HepG2 (cell line): Measurements from ENCODE around the gene OR1S1. TPM values are rescaled to one million over a fixed set of nuclear protein-coding genes. Genes with fewer than 3 reads are reported as not detected.

ENCODE experiments used
- ATAC-seq: fragments of 200-7000 bp; cut with Tn5 transposase; 3 replicates; pipeline ENCODE4 v1.9.1; 2020; ENCODE audit warnings: mild to moderate bottlenecking, moderate library complexity
- BruUV-seq: library from RNA; stranded (reverse); fragments of 400-500 nt; replicated peaks from 2 replicates; lab custom pipeline; 2021; lab: Mats Ljungman, UMichigan
- CTCF ChIA-PET: fragments of 300-600 bp; formaldehyde crosslinking; extraction: SDS; loops from one replicate; lab custom pipeline; 2021; ENCODE audit warnings: low total read pairs, inconsistent platforms, low intra/inter-chr PET ratio; lab: Yijun Ruan, JAX
- POLR2A ChIA-PET: fragments of 350-600 bp; sonication (Branson Sonifier 250); formaldehyde crosslinking; loops from one replicate; lab custom pipeline; 2020; ENCODE audit warnings: antibody characterized with exemption, inconsistent platforms; lab: Yijun Ruan, JAX
- DNase-seq: peaks from one replicate; pipeline ENCODE4 v3.0.0-alpha.2; 2015; ENCODE audit warnings: low spot score
- FAIRE-seq: peaks from 3 replicates; lab custom pipeline; 2011; peaks lifted over from hg19 to GRCh38; lab: Jason Lieb, UNC
- H2AFZ ChIP-seq: one replicate; pipeline ENCODE4 v1.6.1; 2011; ENCODE audit warnings: low read length, inconsistent platforms
- H3K27ac ChIP-seq: fragments of 300-600 bp; 3 replicates; pipeline ENCODE4 v1.8.0; 2011; ENCODE audit warnings: mixed run types, mild to moderate bottlenecking, mixed read lengths, low read length, inconsistent platforms; ENCODE audit not compliant: insufficient read depth; ENCODE audit errors: extremely low read length
- H3K27me3 ChIP-seq, 2 experiments: fragments of 200-600 bp in 1 of 2; 2 replicates in 1 of 2; 3 replicates in 1 of 2; pipeline versions ENCODE4 v1.6.0 to v1.8.0; 2011; ENCODE audit warnings: low read length in 2 of 2, mild to moderate bottlenecking in 2 of 2, moderate library complexity in 2 of 2, inconsistent platforms in 1 of 2; ENCODE audit not compliant: insufficient read depth in 2 of 2, control insufficient read depth in 1 of 2
- H3K36me3 ChIP-seq, 2 experiments: fragments of 200-600 bp in 1 of 2; replicated peaks in 1 of 2; 2 replicates in 1 of 2; 3 replicates in 1 of 2; pipeline versions ENCODE4 v1.5.1 to v1.8.0; 2011; ENCODE audit warnings: low read length in 2 of 2, inconsistent platforms in 1 of 2; ENCODE audit not compliant: insufficient read depth in 2 of 2, control insufficient read depth in 1 of 2
- H3K4me1 ChIP-seq: 2 replicates; pipeline ENCODE4 v1.5.1; 2012; ENCODE audit warnings: low read length, inconsistent platforms; ENCODE audit not compliant: insufficient read depth
- H3K4me2 ChIP-seq: 2 replicates; pipeline ENCODE4 v1.6.0; 2011; ENCODE audit warnings: low read depth, low read length, inconsistent platforms
- H3K4me3 ChIP-seq, 3 experiments: fragments of 200-600 bp in 1 of 3; sonication (generic), shearing (Covaris generic) in 1 of 3; replicated peaks in 1 of 3; 2 replicates each; pipeline ENCODE4 v1.5.1; 2011 to 2016; ENCODE audit warnings: low read length in 3 of 3, inconsistent platforms in 2 of 3, low read depth in 2 of 3, mild to moderate bottlenecking in 2 of 3, control low read depth in 1 of 3, mixed read lengths in 1 of 3; ENCODE audit not compliant: insufficient read depth in 1 of 3
- H3K79me2 ChIP-seq: one replicate; pipeline ENCODE4 v1.6.1; 2011; ENCODE audit warnings: low read length, inconsistent platforms; ENCODE audit not compliant: insufficient read depth
- H3K9ac ChIP-seq: 2 replicates; pipeline ENCODE4 v1.6.0; 2011; ENCODE audit warnings: mild to moderate bottlenecking, low read depth, low read length, inconsistent platforms; ENCODE audit not compliant: insufficient read depth
- H3K9me3 ChIP-seq: 2 replicates; pipeline ENCODE4 v1.5.1; 2012; ENCODE audit warnings: mild to moderate bottlenecking, low read length
- H4K20me1 ChIP-seq: 2 replicates; pipeline ENCODE4 v1.6.0; 2011; ENCODE audit warnings: inconsistent platforms, mild to moderate bottlenecking, low read length, moderate library complexity; ENCODE audit not compliant: insufficient read depth
- ASH2L ChIP-seq: fragments of 300-600, 200-600 bp; sonication (generic); IDR thresholded peaks from 2 replicates; pipeline ENCODE4 v1.7.0; 2017; ENCODE audit warnings: low read depth, mild to moderate bottlenecking, moderate library complexity, mixed read lengths, low read length; ENCODE audit not compliant: insufficient read length
- BRCA1 ChIP-seq: sonication (generic); formaldehyde crosslinking; IDR thresholded peaks from 2 replicates; pipeline ENCODE4 v1.4.0; 2020; ENCODE audit warnings: missing genetic modification reagents
- CENPT ChIP-seq: sonication (generic); formaldehyde crosslinking; IDR thresholded peaks from 2 replicates; pipeline ENCODE4 v1.8.0; 2022; ENCODE audit warnings: low read depth, mild to moderate bottlenecking, moderate library complexity, missing genetic modification reagents
- FOXM1 ChIP-seq: sonication (generic); formaldehyde crosslinking; IDR thresholded peaks from 2 replicates; pipeline ENCODE4 v1.5.0; 2020; ENCODE audit warnings: missing genetic modification reagents
- HNF1A ChIP-seq, 2 experiments: sonication (generic) in 1 of 2; formaldehyde crosslinking in 1 of 2; IDR thresholded peaks; 2 replicates each; pipeline versions ENCODE4 v1.4.0 to v1.6.1; 2016 to 2020; ENCODE audit warnings: borderline replicate concordance in 1 of 2, low read depth in 1 of 2, mild to moderate bottlenecking in 1 of 2, missing genetic modification reagents in 1 of 2
- KLF12 ChIP-seq: sonication (generic); formaldehyde crosslinking; IDR thresholded peaks from 2 replicates; pipeline ENCODE4 v1.4.0; 2020; ENCODE audit warnings: missing genetic modification reagents, borderline replicate concordance
- MTF2 ChIP-seq: sonication (generic); formaldehyde crosslinking; IDR thresholded peaks from 2 replicates; pipeline ENCODE4 v1.5.0; 2020; ENCODE audit warnings: missing genetic modification reagents, borderline replicate concordance
- ONECUT2 ChIP-seq: sonication (generic); formaldehyde crosslinking; IDR thresholded peaks from 2 replicates; pipeline ENCODE4 v1.4.0; 2020; ENCODE audit warnings: missing genetic modification reagents
- PCBP2 ChIP-seq: fragments of 200-400 bp; formaldehyde crosslinking; optimal IDR thresholded peaks from 2 replicates; pipeline ENCODE3; 2018; ENCODE audit warnings: low read length, low read depth; ENCODE audit not compliant: poor library complexity, severe bottlenecking
- RAD21 ChIP-seq: fragments of 450-650 bp; formaldehyde crosslinking; IDR thresholded peaks from 2 replicates; pipeline ENCODE4 v1.5.0; 2020; ENCODE audit warnings: mild to moderate bottlenecking
- RFX5 ChIP-seq: IDR thresholded peaks from 2 replicates; pipeline ENCODE4 v1.6.1; 2011; ENCODE audit warnings: low read depth, low read length, improper control_type of control experiment
- SNAPC2 ChIP-seq: sonication (generic); formaldehyde crosslinking; IDR thresholded peaks from 2 replicates; pipeline ENCODE4 v1.8.1; 2022; ENCODE audit warnings: mild to moderate bottlenecking, missing genetic modification reagents
- ZFP82 ChIP-seq: sonication (generic); formaldehyde crosslinking; IDR thresholded peaks from 2 replicates; pipeline ENCODE4 v1.5.1; 2020; ENCODE audit warnings: mild to moderate bottlenecking, missing genetic modification reagents, borderline replicate concordance
- ZKSCAN1 ChIP-seq: fragments of 150-350 bp; IDR thresholded peaks from 2 replicates; pipeline ENCODE4 v1.6.1; 2014; ENCODE audit warnings: low read length
- ZNF18 ChIP-seq: sonication (generic); formaldehyde crosslinking; IDR thresholded peaks from 2 replicates; pipeline ENCODE4 v1.8.0; 2022; ENCODE audit warnings: mild to moderate bottlenecking, missing genetic modification reagents; ENCODE audit not compliant: insufficient replicate concordance
- ZNF3 ChIP-seq: IDR thresholded peaks from 2 replicates; pipeline ENCODE4 v1.7.0; 2017; ENCODE audit warnings: inconsistent platforms
- ZNF317 ChIP-seq: sonication (generic); formaldehyde crosslinking; IDR thresholded peaks from 2 replicates; pipeline ENCODE4 v1.5.0; 2020; ENCODE audit warnings: mild to moderate bottlenecking, missing genetic modification reagents
- ZNF589 ChIP-seq: sonication (generic); formaldehyde crosslinking; conservative IDR thresholded peaks from 2 replicates; pipeline ENCODE4 v1.8.0; 2022; ENCODE audit warnings: mild to moderate bottlenecking, moderate library complexity, missing genetic modification reagents
- ZSCAN25 ChIP-seq: sonication (generic); formaldehyde crosslinking; IDR thresholded peaks from 2 replicates; pipeline ENCODE4 v1.8.0; 2022; ENCODE audit warnings: mild to moderate bottlenecking, missing genetic modification reagents
- WGBS: methylation state at CpG from one replicate; pipeline ENCODE4 v1.1.6; 2017; ENCODE audit warnings: low lambda C conversion rate; 5-methylcytosine and 5-hydroxymethylcytosine counted together
- in situ Hi-C: cut with HindIII; loops from 2 replicates; pipeline ENCODE4 v1.10.0; 2017; ENCODE audit warnings: low pct_unique_long_range_greater_than_20kb; ENCODE audit not compliant: extremely low pct_ligation_motif_present
- intact Hi-C: fragments of 100-400 bp; cut with micrococcal nuclease; formaldehyde crosslinking; loops from one replicate; pipeline ENCODE4 v1.10.0; 2022; ENCODE audit not compliant: unreplicated experiment
- polyA plus RNA-seq, 8 experiments: library from polyadenylated mRNA; depleted of rRNA in 3 of 8; stranded (reverse) in 7 of 8; unstranded in 1 of 8; fragments of >200 nt; fragmentation: Illumina TruSeq in 4 of 8; extraction: Trizol in 4 of 8; gene quantifications; 2 replicates each; pipeline versions ENCODE4 v1.2.1 to v1.2.3, GENCODE V29; 2011 to 2016; ENCODE audit warnings: low read depth in 4 of 8, missing spikeins in 1 of 8, mixed read lengths in 1 of 8; ENCODE audit not compliant: insufficient read depth in 1 of 8
- total RNA-seq, 5 experiments: library from RNA; depleted of rRNA; stranded (reverse); fragments of >200 nt; fragmentation: Illumina TruSeq; extraction: Trizol; gene quantifications; 2 replicates each; pipeline ENCODE4 v1.2.3, GENCODE V29; 2016; ENCODE audit warnings: low read depth in 1 of 5

OR1S1 gene
- total and polyA plus RNA-seq, 2 of the 13 experiments (the other 11 are each of a cell fraction or from before 2014, with no cell fraction given), result not detected

DNA sequence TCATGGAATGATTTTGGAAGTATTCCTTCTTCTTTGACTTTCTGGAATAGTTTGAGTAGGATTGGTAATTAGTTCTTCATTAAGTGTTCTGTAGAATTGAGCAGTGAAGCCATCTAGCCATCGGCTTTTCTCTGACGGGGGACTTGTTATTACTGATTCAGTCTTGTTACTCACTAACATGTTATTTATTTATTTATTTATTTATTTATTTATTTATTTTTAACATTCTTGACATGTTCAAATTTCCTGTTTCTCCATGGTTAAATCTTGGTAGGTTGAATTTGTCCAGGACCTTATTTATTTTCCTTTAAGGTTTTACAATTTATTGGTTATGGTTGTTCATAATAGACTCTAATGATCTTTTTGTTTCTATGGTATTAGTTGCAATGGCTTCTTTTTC is 31.4 kb downstream of the OR1S1 start:
- intact Hi-C loops (no loop called here), in situ Hi-C loops (no loop called here)
- no peak for TF ChIP-seq CENPT (CRISPR knock-in tag)
- TF ChIP-seq FOXM1 (CRISPR knock-in tag), result no peak
- TF ChIP-seq ZSCAN25 (CRISPR knock-in tag), result no peak
- TF ChIP-seq ZNF317 (CRISPR knock-in tag), result no peak
- TF ChIP-seq ZNF3 (CRISPR knock-in tag), result no peak
- no peak for TF ChIP-seq ONECUT2 (CRISPR knock-in tag)
- no peak for TF ChIP-seq ZKSCAN1
- no peak for TF ChIP-seq HNF1A (IDR thresholded peaks at IDR 0.05; ENCODE audit: low read depth)
- TF ChIP-seq HNF1A (CRISPR knock-in tag; IDR thresholded peaks at IDR 0.05; ENCODE audit: borderline replicate concordance), result no peak
- TF ChIP-seq ASH2L, result no peak
- no peak for TF ChIP-seq MTF2 (CRISPR knock-in tag)
- no peak for TF ChIP-seq SNAPC2 (CRISPR knock-in tag)
- no peak for TF ChIP-seq RFX5
- no peak for TF ChIP-seq PCBP2
- no peak for TF ChIP-seq ZNF18 (CRISPR knock-in tag)
- no peak for TF ChIP-seq RAD21 (CRISPR knock-in tag)
- no peak for TF ChIP-seq BRCA1
- no peak for TF ChIP-seq ZFP82 (CRISPR knock-in tag)
- TF ChIP-seq KLF12 (CRISPR knock-in tag), result no peak
- TF ChIP-seq ZNF589 (CRISPR knock-in tag), result no peak
- no peaks in the 10 kb centered on the region for H4K20me1 ChIP-seq
- no peak overlapping the region for H3K4me3 ChIP-seq
- H3K4me2 ChIP-seq, result no peak overlapping the region
- no peak overlapping the region for H3K9ac ChIP-seq
- no TSS peak for BruUV-seq
- no peaks in the 10 kb centered on the region for H3K36me3 ChIP-seq
- DNase-seq (no peak), FAIRE-seq (no peak), ATAC-seq (no peak)
- 87% methylated on average over 2 of the region's 2 CpGs for WGBS
- no peaks in the 10 kb centered on the region for H3K4me1 ChIP-seq
- H3K27ac ChIP-seq, result no peak overlapping the region
- peaks cover 9% of the 10 kb centered on the region; the same call in 1 of the 2 replicates for H3K9me3 ChIP-seq
- CTCF ChIA-PET, result no interaction called here
- no peaks in the 10 kb centered on the region for H3K27me3 ChIP-seq
- no peak overlapping the region for H2AFZ ChIP-seq
- POLR2A ChIA-PET, result no interaction called here
- no peaks in the 10 kb centered on the region for H3K79me2 ChIP-seq
